ENCODE results near the gene DIAPH3. TPM values are rescaled to one million over a fixed set of nuclear protein-coding genes. Genes with fewer than 3 reads are reported as not detected.

The DIAPH3 gene
- total RNA-seq, 1 experiment from 2014 or later = 33.9 TPM

DNA sequence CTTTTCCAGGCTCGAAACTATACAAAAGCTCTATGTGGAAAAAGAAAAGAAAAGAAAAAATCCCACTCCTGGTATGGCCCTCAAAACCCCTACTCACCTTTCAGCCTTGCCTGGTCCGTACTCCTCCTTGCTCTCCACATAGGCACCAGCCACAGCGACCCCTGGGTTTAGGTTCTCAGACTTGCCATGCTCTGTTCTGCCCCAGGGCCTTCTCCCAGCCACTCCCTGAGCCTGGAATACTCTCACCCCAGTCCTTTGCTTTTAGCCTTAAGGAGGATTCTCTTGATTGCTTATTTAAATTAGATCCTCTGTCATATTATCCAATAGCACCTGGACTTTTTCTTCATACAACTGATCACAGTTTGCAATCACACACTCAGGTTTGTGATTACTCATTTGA, 522.5 kb downstream of the DIAPH3 start:
- Histone ChIP-seq H3K4me3 (no peak overlapping the region), H3K4me1 (replicated peaks) (no peaks in the 10 kb centered on the region; the same call in 1 of the 2 replicates), H3K36me3 (no peaks in the 10 kb centered on the region), H3K9me3 (replicated peaks) (no peaks in the 10 kb centered on the region), H3K27me3 (replicated peaks) (no peaks in the 10 kb centered on the region), H3K27ac (no peak overlapping the region)
- no peak for DNase-seq (ENCODE audit: low read depth in 1 of 2, low spot score in 2 of 2)

- H3K27me3 ChIP-seq (replicated peaks) = no peaks in the 10 kb centered on the region
- H3K36me3 ChIP-seq = no peaks in the 10 kb centered on the region
- DNase-seq (ENCODE audit: low read depth in 1 of 2, low spot score in 2 of 2) = no peak
- H3K9me3 ChIP-seq (replicated peaks) = no peaks in the 10 kb centered on the region
- no peak overlapping the region for H3K27ac ChIP-seq
- H3K4me1 ChIP-seq (replicated peaks) = no peaks in the 10 kb centered on the region; the same call in 1 of the 2 replicates
- H3K4me3 ChIP-seq = no peak overlapping the region
Observed at GRCh38 chr13:59638404-59638803, 525.3 kb downstream of the DIAPH3 start.

GRCh38 chr13:59635589-59635988, 528.1 kb downstream of the DIAPH3 start:
- no peaks in the 10 kb centered on the region for H3K36me3 ChIP-seq
- H3K9me3 ChIP-seq (replicated peaks) = no peaks in the 10 kb centered on the region
- no peak overlapping the region for H3K27ac ChIP-seq
- H3K4me3 ChIP-seq = no peak overlapping the region
- no peaks in the 10 kb centered on the region for H3K4me1 ChIP-seq (replicated peaks)
- no peak for DNase-seq (ENCODE audit: low read depth in 1 of 2, low spot score in 2 of 2)
- no peaks in the 10 kb centered on the region; the same call in 1 of the 2 replicates for H3K27me3 ChIP-seq (replicated peaks)

DNA sequence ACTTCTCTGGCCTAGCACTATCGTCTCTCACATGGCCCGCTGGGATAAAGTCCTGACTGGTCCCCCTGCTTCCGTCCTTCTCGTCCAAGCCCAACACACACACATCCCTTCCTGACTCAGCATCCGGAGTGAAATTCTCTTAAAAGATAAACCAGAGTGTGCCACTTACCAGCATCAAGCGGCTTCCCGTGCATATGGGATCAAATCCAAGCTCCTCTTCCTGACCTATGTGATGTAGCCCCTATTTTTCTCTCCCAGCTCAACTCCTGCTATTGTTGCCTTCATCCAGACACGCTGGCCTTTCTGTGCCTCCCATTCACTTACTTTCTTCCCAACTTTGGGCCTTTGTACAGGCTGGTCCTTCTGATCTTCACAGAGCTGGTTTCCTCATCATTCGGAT, 530.4 kb downstream of the DIAPH3 start:
- DNase-seq (ENCODE audit: low read depth in 1 of 2, low spot score in 2 of 2) = no peak
- H3K9me3 ChIP-seq (replicated peaks) = no peaks in the 10 kb centered on the region
- H3K4me3 ChIP-seq = no peak overlapping the region
- H3K36me3 ChIP-seq = no peaks in the 10 kb centered on the region
- H3K27me3 ChIP-seq (replicated peaks) = no peaks in the 10 kb centered on the region; the same call in 1 of the 2 replicates
- no peak overlapping the region for H3K27ac ChIP-seq
- no peaks in the 10 kb centered on the region for H3K4me1 ChIP-seq (replicated peaks)

DNA sequence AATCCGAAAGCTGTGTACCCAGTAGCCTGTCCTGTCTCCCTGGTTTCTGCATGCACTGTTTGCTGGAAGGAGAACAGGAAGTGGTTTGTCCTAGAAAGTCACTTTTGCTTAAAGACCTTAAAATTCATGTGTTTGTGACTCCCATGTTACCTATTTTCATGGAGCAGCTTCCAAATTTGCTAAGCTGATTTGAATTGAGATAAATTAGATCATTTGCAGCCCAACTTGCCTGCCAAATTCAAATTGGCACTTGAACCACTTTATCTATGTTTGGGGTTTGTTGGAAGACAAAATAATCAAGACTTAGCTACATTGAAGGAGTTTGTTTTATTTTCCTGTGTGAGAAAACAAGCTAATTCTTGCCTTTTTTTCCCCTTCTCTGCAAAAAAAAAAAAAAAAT, 532.5 kb downstream of the DIAPH3 start:
- no peak for DNase-seq (ENCODE audit: low read depth in 1 of 2, low spot score in 2 of 2)
- H3K27ac ChIP-seq = no peak overlapping the region
- H3K27me3 ChIP-seq (replicated peaks) = no peaks in the 10 kb centered on the region; the same call in 1 of the 2 replicates

DNA sequence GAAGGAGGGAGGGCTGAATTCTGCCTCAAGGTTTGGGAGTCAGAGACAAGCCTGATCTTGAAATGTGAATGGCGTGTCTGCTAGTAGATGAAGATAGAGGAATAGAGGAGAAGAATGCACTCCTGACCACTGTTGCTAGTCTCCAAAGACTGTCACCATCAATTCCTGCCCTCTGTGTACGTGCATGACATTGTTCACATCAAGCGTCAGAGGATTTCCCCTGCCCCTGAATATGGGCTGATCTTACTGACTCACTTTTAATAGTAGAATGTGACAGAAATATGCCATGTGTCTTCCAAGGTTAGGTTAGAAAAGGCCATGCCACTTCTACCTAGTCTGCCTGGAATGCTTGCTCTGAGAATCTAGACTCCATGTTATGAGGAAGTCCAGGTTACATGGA, 538.6 kb downstream of the DIAPH3 start:
- Histone ChIP-seq H3K9me3 (replicated peaks) (no peaks in the 10 kb centered on the region), H3K27ac (no peak overlapping the region), H3K27me3 (replicated peaks) (no peaks in the 10 kb centered on the region), H3K4me1 (replicated peaks) (no peaks in the 10 kb centered on the region), H3K36me3 (no peaks in the 10 kb centered on the region), H3K4me3 (no peak overlapping the region)
- no peak for DNase-seq (ENCODE audit: low read depth in 1 of 2, low spot score in 2 of 2)

More for the DNA sequence above, 532.5 kb downstream of the DIAPH3 start:
- Histone ChIP-seq H3K36me3 (no peaks in the 10 kb centered on the region), H3K9me3 (replicated peaks) (no peaks in the 10 kb centered on the region), H3K4me1 (replicated peaks) (no peaks in the 10 kb centered on the region), H3K4me3 (no peak overlapping the region)

DNA sequence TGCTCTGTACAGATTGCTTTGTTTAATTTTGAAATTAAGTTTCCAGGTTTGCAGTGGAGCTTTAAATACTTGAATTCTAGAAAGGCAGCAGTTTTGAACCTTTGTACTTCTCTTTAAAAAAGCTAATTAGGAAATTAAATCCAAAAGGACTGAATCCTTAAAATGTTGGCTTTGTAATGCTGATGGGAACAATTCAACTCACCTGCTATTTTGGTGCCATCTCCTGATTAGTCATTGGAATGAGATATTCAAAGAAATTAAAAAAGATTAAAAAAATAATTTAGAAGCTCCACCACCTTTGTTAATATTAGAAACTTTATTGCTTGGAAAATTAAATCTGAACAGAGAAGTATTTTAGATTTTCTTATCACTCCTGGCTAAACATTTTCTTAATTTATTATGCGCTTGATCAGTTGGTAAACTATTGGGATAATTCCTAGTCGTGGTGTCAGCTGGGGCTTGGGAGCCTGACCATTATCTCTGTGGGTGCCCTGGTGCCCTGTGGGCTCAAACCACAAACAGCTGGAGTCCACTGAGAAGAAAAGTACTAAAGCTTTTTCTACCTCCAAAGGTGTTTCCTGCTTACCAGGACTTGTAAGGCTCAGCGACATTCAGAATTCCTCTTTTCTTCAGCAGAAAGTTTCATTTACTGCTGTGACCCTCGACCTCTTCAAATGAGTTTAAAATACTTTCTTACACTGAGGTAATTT, 540.4 kb downstream of the DIAPH3 start:
- Histone ChIP-seq H3K4me3 (no peak overlapping the region), H3K27me3 (replicated peaks) (no peaks in the 10 kb centered on the region), H3K27ac (no peak overlapping the region), H3K4me1 (replicated peaks) (no peaks in the 10 kb centered on the region), H3K36me3 (no peaks in the 10 kb centered on the region), H3K9me3 (replicated peaks) (no peaks in the 10 kb centered on the region)
- no peak for DNase-seq (ENCODE audit: low read depth in 1 of 2, low spot score in 2 of 2)

- Histone ChIP-seq H3K4me3 (no peak overlapping the region), H3K36me3 (no peaks in the 10 kb centered on the region), H3K27me3 (replicated peaks) (no peaks in the 10 kb centered on the region), H3K4me1 (replicated peaks) (no peaks in the 10 kb centered on the region), H3K27ac (no peak overlapping the region), H3K9me3 (replicated peaks) (no peaks in the 10 kb centered on the region)
- DNase-seq (ENCODE audit: low read depth in 1 of 2, low spot score in 2 of 2) = no peak
Observed at GRCh38 chr13:59621773-59622172, 542.0 kb downstream of the DIAPH3 start.

Other genes with a start within 250 kb of the DIAPH3 start
- gene TDRD3, start 233.3 kb upstream of the DIAPH3 start, total RNA-seq (2014; rRNA removed; shearing (Covaris generic)) = 7.0 and 10.7 TPM in 2 replicates

Data from SJSA1 (cell line).